Mucosa of descending colon (tissue), 3 donors: Measurements from ENCODE around the gene HSPB9. TPM values are rescaled to one million over a fixed set of nuclear protein-coding genes. Genes with fewer than 3 reads are reported as not detected.

Source experiments
- ATAC-seq: fragments of 200-7000 bp; cut with Tn5 transposase; one replicate; pipeline ENCODE4 v1.9.1; 2020; ENCODE audit warnings: mild to moderate bottlenecking, moderate library complexity
- DNase-seq, 3 donors: peaks; one replicate each; pipeline ENCODE4 v3.0.0-alpha.2; 2020
- H3K36me3 ChIP-seq: fragments of 200-600 bp; one replicate; pipeline ENCODE4 v1.8.0; 2021; ENCODE audit warnings: low read depth, mild to moderate bottlenecking
- H3K4me1 ChIP-seq: fragments of 200-600 bp; one replicate; pipeline ENCODE4 v1.8.0; 2021; ENCODE audit warnings: low read depth, mild to moderate bottlenecking
- H3K4me3 ChIP-seq: fragments of 200-600 bp; one replicate; pipeline ENCODE4 v1.8.0; 2021; ENCODE audit warnings: mild to moderate bottlenecking
- H3K9me3 ChIP-seq: fragments of 200-600 bp; one replicate; pipeline ENCODE4 v1.8.0; 2021; ENCODE audit warnings: mild to moderate bottlenecking
- CTCF ChIP-seq: fragments of 200-600 bp; IDR thresholded peaks from one replicate; pipeline ENCODE4 v1.8.0; 2022; ENCODE audit warnings: antibody characterized with exemption, mild to moderate bottlenecking
- intact Hi-C, 2 donors: fragments of 100-400 bp; cut with DNase I in 1 of 2; cut with micrococcal nuclease in 1 of 2; formaldehyde crosslinking; loops; one replicate each; pipeline versions ENCODE4 v1.11.0 to v1.11.1; 2022; cut with DNase I, micrococcal nuclease
- total RNA-seq, 3 donors: library from RNA; stranded (reverse); fragmentation: NEBNext Ultra II Directional in 2 of 3; extraction: Animal tissue kit (Norgen Biotek cat#: 25700) in 2 of 3; gene quantifications; one replicate each; pipeline versions ENCODE4 v1.2.1 to v1.2.4, GENCODE V29; 2021 to 2023
- donor health status: DM: no; HTN: no; CAD: no; lungs with moderate emphysema.
- donor health status: DM: no; HTN: no; CAD: no.
- donor health status: DM: no; HTN: yes; CAD: no.

HSPB9 gene
- total RNA-seq, 3 donors from 2014 or later: 0.28 TPM; not detected in 2

- DNase-seq (no peak), ATAC-seq (no peak)
- no peak overlapping the region for H3K4me3 ChIP-seq
- no peaks in the 10 kb centered on the region for H3K36me3 ChIP-seq
- intact Hi-C loops: no loop called here
- TF ChIP-seq CTCF: no peak
- H3K4me1 ChIP-seq: no peaks in the 10 kb centered on the region
- no peaks in the 10 kb centered on the region for H3K9me3 ChIP-seq
Measured at GRCh38 chr17:42166196-42166763, 43.7 kb downstream of the HSPB9 start.

GRCh38 chr17:42167807-42168206, 45.2 kb downstream of the HSPB9 start:
- intact Hi-C loops: no loop called here
- TF ChIP-seq CTCF: no peak
- H3K9me3 ChIP-seq: no peaks in the 10 kb centered on the region
- H3K4me1 ChIP-seq: no peaks in the 10 kb centered on the region
- no peak overlapping the region for H3K4me3 ChIP-seq
- H3K36me3 ChIP-seq: no peaks in the 10 kb centered on the region
- no peak for ATAC-seq
- no peak for DNase-seq

DNA sequence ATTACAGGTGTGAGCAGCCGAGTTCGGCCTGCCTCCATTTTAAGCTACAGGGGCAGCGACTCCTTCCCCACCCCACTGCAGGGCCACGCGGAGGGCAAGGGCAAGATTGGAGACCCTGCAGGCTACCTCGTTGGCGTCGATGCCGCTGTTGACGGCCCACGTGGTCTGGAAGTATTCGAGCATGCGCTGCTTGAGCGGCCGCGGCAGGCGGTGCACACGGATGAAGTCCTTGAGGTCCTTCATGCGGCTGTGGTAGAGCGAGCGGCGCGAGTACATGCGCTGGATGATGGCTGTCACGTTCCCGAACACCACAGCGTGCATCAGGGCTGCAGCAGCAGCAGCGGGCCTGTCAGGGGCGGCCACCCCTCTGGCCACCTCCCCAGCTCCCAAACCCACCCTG, 46.7 kb downstream of the HSPB9 start:
- Histone ChIP-seq H3K9me3 (no peaks in the 10 kb centered on the region), H3K4me3 (no peak overlapping the region), H3K36me3 (no peaks in the 10 kb centered on the region), H3K4me1 (no peaks in the 10 kb centered on the region)
- intact Hi-C loops: no loop called here
- DNase-seq: no peak
- no peak for ATAC-seq
- TF ChIP-seq CTCF: no peak

GRCh38 chr17:42171831-42172230, 49.2 kb downstream of the HSPB9 start:
- ATAC-seq (no peak), DNase-seq (no peak)
- intact Hi-C loops: no loop called here
- no peaks in the 10 kb centered on the region for H3K4me1 ChIP-seq
- H3K4me3 ChIP-seq: no peak overlapping the region
- no peaks in the 10 kb centered on the region for H3K36me3 ChIP-seq
- no peaks in the 10 kb centered on the region for H3K9me3 ChIP-seq
- no peak for TF ChIP-seq CTCF

Other genes with a start within 250 kb of the HSPB9 start
- gene ACLY, start 203.9 kb upstream of the HSPB9 start, total RNA-seq: 10 to 100 TPM; 80.3 to 95.2 (median 81.5) TPM
- 1 to 10 TPM in 1 of 3 donors, under 1 TPM in 1, not detected in 1; 0.34 to 2.1 TPM for gene ODAD4, start 192.2 kb upstream of the HSPB9 start, total RNA-seq
- gene CNP, start 156.0 kb upstream of the HSPB9 start, total RNA-seq: 10 to 100 TPM; 44.1 to 88.0 (median 51.6) TPM
- gene DNAJC7, start 105.4 kb upstream of the HSPB9 start, total RNA-seq: 100 to 1,000 TPM in 1 of 3 donors, 10 to 100 TPM in 2; 80.6 to 108 (median 86.7) TPM
- 10 to 100 TPM; 29.5 to 34.9 (median 31.1) TPM for gene NKIRAS2, start 102.7 kb upstream of the HSPB9 start, total RNA-seq
- gene C17orf113, start 72.2 kb upstream of the HSPB9 start, total RNA-seq: 1 to 10 TPM; 1.2 to 3.8 (median 2.0) TPM
- under 1 TPM; 0.41 to 0.96 (median 0.58) TPM for gene ZNF385C, start 24.3 kb upstream of the HSPB9 start, total RNA-seq
- 10 to 100 TPM; 11.7 to 18.0 (median 14.0) TPM for gene DHX58, start 10.1 kb upstream of the HSPB9 start, total RNA-seq
- 10 to 100 TPM; 21.6 to 47.8 (median 31.4) TPM for gene KAT2A, start 1.4 kb upstream of the HSPB9 start, total RNA-seq
- 100 to 1,000 TPM; 133 to 161 (median 160) TPM for gene RAB5C, start 32.2 kb downstream of the HSPB9 start, total RNA-seq
- gene KCNH4, start 58.3 kb downstream of the HSPB9 start, total RNA-seq: under 1 TPM in 2 of 3 donors, not detected in 1; 0.06 to 0.10 TPM
- gene HCRT, start 62.6 kb downstream of the HSPB9 start, total RNA-seq: not detected
- gene GHDC, start 71.7 kb downstream of the HSPB9 start, total RNA-seq: 10 to 100 TPM; 21.9 to 22.2 (median 22.0) TPM
- 10 to 100 TPM; 30.1 to 93.0 (median 32.2) TPM for gene STAT5B, start 153.6 kb downstream of the HSPB9 start, total RNA-seq
- gene STAT5A, start 165.7 kb downstream of the HSPB9 start, total RNA-seq: 10 to 100 TPM; 26.4 to 53.7 (median 29.7) TPM